Measurements from ENCODE around the gene USP9Y. TPM values are rescaled to one million over a fixed set of nuclear protein-coding genes. Genes with fewer than 3 reads are reported as not detected.

The USP9Y gene
- total and polyA plus RNA-seq, 4 donors, result 6.3 TPM; not detected in 3

- Histone ChIP-seq H3K27me3 (ENCODE audit: control insufficient read depth in 1 of 2, insufficient read depth in 2 of 2, low read length in 1 of 2) (no peaks in the 10 kb centered on the region), H3K4me3 (ENCODE audit: low read length in 2 of 2) (no peak overlapping the region), H3K27ac (ENCODE audit: low read depth in 1 of 2, low read length in 2 of 2) (no peak overlapping the region), H3K9me3 (ENCODE audit: control insufficient read depth, low read length) (no peaks in the 10 kb centered on the region), H3K4me1 (ENCODE audit: control insufficient read depth in 1 of 2, insufficient read depth in 2 of 2, low read length in 2 of 2) (no peaks in the 10 kb centered on the region), H3K36me3 (ENCODE audit: control insufficient read depth in 1 of 2, insufficient read depth in 2 of 2, low read length in 1 of 2) (no peaks in the 10 kb centered on the region)
- 49% methylated on average over 3 of the region's 3 CpGs; no CpG with 5 or more reads in 1 of the 2 donors for WGBS, 2 donors
- intact Hi-C loops (cut with DNase I), result no loop called here
- ATAC-seq (ENCODE audit: low FRiP score), result no peak
- no peak for DNase-seq
These were observed 108.0 kb downstream of the USP9Y start for GRCh38 chrY:12809034-12809433.

- H3K9me3 ChIP-seq (ENCODE audit: control insufficient read depth, low read length), result no peaks in the 10 kb centered on the region
- intact Hi-C loops (cut with DNase I), result no loop called here
- 40% methylated on average over 1 of the region's 1 CpG; no CpG with 5 or more reads in 1 of the 2 donors for WGBS, 2 donors
- DNase-seq (no peak), ATAC-seq (ENCODE audit: low FRiP score) (no peak)
- H3K27me3 ChIP-seq (ENCODE audit: control insufficient read depth in 1 of 2, insufficient read depth in 2 of 2, low read length in 1 of 2), result no peaks in the 10 kb centered on the region
- H3K4me3 ChIP-seq (ENCODE audit: low read length in 2 of 2), result no peak overlapping the region
- no peaks in the 10 kb centered on the region for H3K36me3 ChIP-seq (ENCODE audit: control insufficient read depth in 1 of 2, insufficient read depth in 2 of 2, low read length in 1 of 2)
- no peaks in the 10 kb centered on the region for H3K4me1 ChIP-seq (ENCODE audit: control insufficient read depth in 1 of 2, insufficient read depth in 2 of 2, low read length in 2 of 2)
- no peak overlapping the region for H3K27ac ChIP-seq (ENCODE audit: low read depth in 1 of 2, low read length in 2 of 2)
These were observed 122.4 kb downstream of the USP9Y start for GRCh38 chrY:12823408-12823807.

GRCh38 chrY:12826791-12827190 is 125.8 kb downstream of the USP9Y start:
- intact Hi-C loops (cut with DNase I), result no loop called here
- WGBS, 2 donors, result 95% methylated on average over 1 of the region's 1 CpG; no CpG with 5 or more reads in 1 of the 2 donors
- Histone ChIP-seq H3K4me3 (ENCODE audit: low read length in 2 of 2) (no peak overlapping the region), H3K9me3 (ENCODE audit: control insufficient read depth, low read length) (no peaks in the 10 kb centered on the region), H3K27me3 (ENCODE audit: control insufficient read depth in 1 of 2, insufficient read depth in 2 of 2, low read length in 1 of 2) (no peaks in the 10 kb centered on the region), H3K4me1 (ENCODE audit: control insufficient read depth in 1 of 2, insufficient read depth in 2 of 2, low read length in 2 of 2) (no peaks in the 10 kb centered on the region), H3K27ac (ENCODE audit: low read depth in 1 of 2, low read length in 2 of 2) (no peak overlapping the region), H3K36me3 (ENCODE audit: control insufficient read depth in 1 of 2, insufficient read depth in 2 of 2, low read length in 1 of 2) (no peaks in the 10 kb centered on the region)
- no peak for ATAC-seq (ENCODE audit: low FRiP score)
- DNase-seq, result no peak

- H3K4me3 ChIP-seq (ENCODE audit: low read length in 2 of 2), result no peak overlapping the region
- DNase-seq, result no peak
- H3K4me1 ChIP-seq (ENCODE audit: control insufficient read depth in 1 of 2, insufficient read depth in 2 of 2, low read length in 2 of 2), result no peaks in the 10 kb centered on the region
- intact Hi-C loops (cut with DNase I), result no loop called here
- H3K27ac ChIP-seq (ENCODE audit: low read depth in 1 of 2, low read length in 2 of 2), result no peak overlapping the region
- H3K9me3 ChIP-seq (ENCODE audit: control insufficient read depth, low read length), result no peaks in the 10 kb centered on the region
- 94% methylated on average over 3 of the region's 3 CpGs; no CpG with 5 or more reads in 1 of the 2 donors for WGBS, 2 donors
- H3K27me3 ChIP-seq (ENCODE audit: control insufficient read depth in 1 of 2, insufficient read depth in 2 of 2, low read length in 1 of 2), result no peaks in the 10 kb centered on the region
- H3K36me3 ChIP-seq (ENCODE audit: control insufficient read depth in 1 of 2, insufficient read depth in 2 of 2, low read length in 1 of 2), result no peaks in the 10 kb centered on the region
- ATAC-seq (ENCODE audit: low FRiP score), result no peak
These were observed 132.3 kb downstream of the USP9Y start for GRCh38 chrY:12833284-12833683.

GRCh38 chrY:12837550-12837949 is 136.5 kb downstream of the USP9Y start:
- ATAC-seq (ENCODE audit: low FRiP score), result no peak

GRCh38 chrY:12841368-12841767 is 140.3 kb downstream of the USP9Y start:
- Histone ChIP-seq H3K4me1 (ENCODE audit: control insufficient read depth in 1 of 2, insufficient read depth in 2 of 2, low read length in 2 of 2) (no peaks in the 10 kb centered on the region), H3K36me3 (ENCODE audit: control insufficient read depth in 1 of 2, insufficient read depth in 2 of 2, low read length in 1 of 2) (no peaks in the 10 kb centered on the region), H3K27me3 (ENCODE audit: control insufficient read depth in 1 of 2, insufficient read depth in 2 of 2, low read length in 1 of 2) (no peaks in the 10 kb centered on the region), H3K9me3 (ENCODE audit: control insufficient read depth, low read length) (no peaks in the 10 kb centered on the region), H3K27ac (ENCODE audit: low read depth in 1 of 2, low read length in 2 of 2) (no peak overlapping the region), H3K4me3 (ENCODE audit: low read length in 2 of 2) (no peak overlapping the region)
- 88% methylated on average over 2 of the region's 2 CpGs; no CpG with 5 or more reads in 1 of the 2 donors for WGBS, 2 donors
- intact Hi-C loops (cut with DNase I), result no loop called here
- no peak for ATAC-seq (ENCODE audit: low FRiP score)
- no peak for DNase-seq

More at GRCh38 chrY:12837550-12837949, 136.5 kb downstream of the USP9Y start:
- Histone ChIP-seq H3K36me3 (ENCODE audit: control insufficient read depth in 1 of 2, insufficient read depth in 2 of 2, low read length in 1 of 2) (no peaks in the 10 kb centered on the region), H3K4me1 (ENCODE audit: control insufficient read depth in 1 of 2, insufficient read depth in 2 of 2, low read length in 2 of 2) (no peaks in the 10 kb centered on the region), H3K27me3 (ENCODE audit: control insufficient read depth in 1 of 2, insufficient read depth in 2 of 2, low read length in 1 of 2) (no peaks in the 10 kb centered on the region), H3K4me3 (ENCODE audit: low read length in 2 of 2) (no peak overlapping the region), H3K27ac (ENCODE audit: low read depth in 1 of 2, low read length in 2 of 2) (no peak overlapping the region), H3K9me3 (ENCODE audit: control insufficient read depth, low read length) (no peaks in the 10 kb centered on the region)
- intact Hi-C loops (cut with DNase I), result no loop called here
- no peak for DNase-seq
- 93% methylated on average over 2 of the region's 2 CpGs; no CpG with 5 or more reads in 1 of the 2 donors for whole genome bisulfite sequencing, 2 donors

GRCh38 chrY:12846793-12847192 is 145.8 kb downstream of the USP9Y start:
- Histone ChIP-seq H3K27ac (ENCODE audit: low read depth in 1 of 2, low read length in 2 of 2) (no peak overlapping the region), H3K9me3 (ENCODE audit: control insufficient read depth, low read length) (no peaks in the 10 kb centered on the region), H3K36me3 (ENCODE audit: control insufficient read depth in 1 of 2, insufficient read depth in 2 of 2, low read length in 1 of 2) (no peaks in the 10 kb centered on the region), H3K4me1 (ENCODE audit: control insufficient read depth in 1 of 2, insufficient read depth in 2 of 2, low read length in 2 of 2) (no peaks in the 10 kb centered on the region), H3K4me3 (ENCODE audit: low read length in 2 of 2) (no peak overlapping the region), H3K27me3 (ENCODE audit: control insufficient read depth in 1 of 2, insufficient read depth in 2 of 2, low read length in 1 of 2) (no peaks in the 10 kb centered on the region)
- no peak for ATAC-seq (ENCODE audit: low FRiP score)
- no peak for DNase-seq
- intact Hi-C loops (cut with DNase I), result no loop called here
- WGBS, 2 donors, result 96% methylated on average over 3 of the region's 3 CpGs; no CpG with 5 or more reads in 1 of the 2 donors

GRCh38 chrY:12855791-12856275 is 154.8 kb downstream of the USP9Y start:
- H3K27ac ChIP-seq (ENCODE audit: low read depth in 1 of 2, low read length in 2 of 2), result no peak overlapping the region
- ATAC-seq (ENCODE audit: low FRiP score) (no peak), DNase-seq (no peak)
- H3K36me3 ChIP-seq (ENCODE audit: control insufficient read depth in 1 of 2, insufficient read depth in 2 of 2, low read length in 1 of 2), result no peaks in the 10 kb centered on the region
- H3K27me3 ChIP-seq (ENCODE audit: control insufficient read depth in 1 of 2, insufficient read depth in 2 of 2, low read length in 1 of 2), result no peaks in the 10 kb centered on the region
- no peak overlapping the region for H3K4me3 ChIP-seq (ENCODE audit: low read length in 2 of 2)
- no peaks in the 10 kb centered on the region for H3K9me3 ChIP-seq (ENCODE audit: control insufficient read depth, low read length)
- H3K4me1 ChIP-seq (ENCODE audit: control insufficient read depth in 1 of 2, insufficient read depth in 2 of 2, low read length in 2 of 2), result no peaks in the 10 kb centered on the region
- intact Hi-C loops (cut with DNase I), result no loop called here

- ATAC-seq (ENCODE audit: low FRiP score) (no peak), DNase-seq (no peak)
- intact Hi-C loops (cut with DNase I), result no loop called here
- Histone ChIP-seq H3K36me3 (ENCODE audit: control insufficient read depth in 1 of 2, insufficient read depth in 2 of 2, low read length in 1 of 2) (no peaks in the 10 kb centered on the region), H3K9me3 (ENCODE audit: control insufficient read depth, low read length) (no peaks in the 10 kb centered on the region), H3K27ac (ENCODE audit: low read depth in 1 of 2, low read length in 2 of 2) (no peak overlapping the region), H3K27me3 (ENCODE audit: control insufficient read depth in 1 of 2, insufficient read depth in 2 of 2, low read length in 1 of 2) (no peaks in the 10 kb centered on the region), H3K4me3 (ENCODE audit: low read length in 2 of 2) (no peak overlapping the region), H3K4me1 (ENCODE audit: control insufficient read depth in 1 of 2, insufficient read depth in 2 of 2, low read length in 2 of 2) (no peaks in the 10 kb centered on the region)
- WGBS, 2 donors, result 83% methylated on average over 2 of the region's 2 CpGs; no CpG with 5 or more reads in 1 of the 2 donors
These were observed 166.9 kb downstream of the USP9Y start for GRCh38 chrY:12867960-12868359.
